ENCODE results near the gene PANX2.

Gene PANX2

GRCh38 chr22:50184004-50184901 lies 13.7 kb downstream of the PANX2 start:
- DNase-seq = no peak

DNA sequence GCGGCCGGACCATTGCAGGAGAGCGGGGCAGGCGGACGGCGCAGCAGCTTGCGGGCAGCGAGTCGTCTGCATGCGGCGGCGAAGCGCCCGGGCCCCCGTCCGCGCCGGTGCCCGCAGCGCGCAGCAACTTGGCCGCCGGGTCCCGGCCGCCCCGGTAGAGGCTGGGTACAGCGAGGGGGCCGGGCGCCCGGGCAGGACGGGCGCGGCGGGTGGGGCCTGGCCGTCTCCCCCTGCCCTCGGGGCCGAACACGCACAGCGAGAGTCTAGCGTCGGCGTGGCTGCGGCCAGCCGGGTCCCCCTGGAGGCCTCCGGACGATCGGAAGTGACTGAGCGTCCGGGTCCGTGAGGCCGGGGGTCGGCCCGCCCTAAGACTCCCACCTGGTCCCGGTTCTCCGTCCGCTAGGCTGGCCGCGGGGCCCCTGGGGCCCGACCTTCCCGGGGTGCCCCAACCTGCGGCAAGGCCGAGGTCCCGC lies 14.4 kb downstream of the PANX2 start:
- no peak for DNase-seq

DNA sequence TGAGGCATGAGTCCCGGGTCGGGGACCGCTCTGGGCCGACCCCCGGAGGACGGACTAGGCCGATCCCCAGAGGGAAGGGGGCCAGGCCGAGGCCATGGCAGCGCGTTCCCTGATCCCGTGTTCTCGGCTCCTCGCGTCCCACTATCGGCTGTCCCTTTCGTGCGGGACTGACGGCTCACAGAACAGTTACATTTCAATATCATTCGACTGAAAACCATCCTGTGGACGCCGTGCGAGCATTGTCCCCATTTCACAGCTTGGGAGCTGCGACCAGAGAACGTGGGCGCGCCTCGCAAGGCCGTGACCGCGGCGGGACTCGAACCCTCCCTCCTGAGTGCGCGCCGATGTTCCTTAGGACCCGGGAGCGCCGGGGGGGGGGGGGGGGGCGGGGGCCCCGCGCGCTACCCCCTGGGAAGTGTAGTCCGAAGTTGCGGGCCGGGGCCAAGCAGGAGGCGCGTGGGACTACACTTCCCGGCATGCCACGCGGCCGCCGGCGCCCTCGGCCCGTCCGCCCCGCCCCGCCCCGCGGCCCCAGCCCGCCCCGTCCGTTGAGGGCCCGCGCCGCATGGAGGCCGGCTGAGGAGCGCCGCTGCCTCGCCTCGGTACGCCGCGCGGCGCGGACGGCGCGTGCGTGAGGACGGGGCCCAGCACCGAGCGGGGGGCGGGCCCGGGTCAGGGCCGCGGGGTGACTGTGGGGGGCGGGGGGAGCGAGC lies 15.0 kb downstream of the PANX2 start, which contains the start of gene TRABD:
TSS of gene TRABD (plus strand) at position 539 of the 713 bp plus-strand sequence. CDS start 7,148 bp downstream, outside the sequence.
- DNase-seq = peak; percentile 87

GRCh38 chr22:50186181-50186714 lies 15.7 kb downstream of the PANX2 start:
- DNase-seq = no peak

GRCh38 chr22:50186761-50187523 lies 16.4 kb downstream of the PANX2 start:
- no peak for DNase-seq

DNA sequence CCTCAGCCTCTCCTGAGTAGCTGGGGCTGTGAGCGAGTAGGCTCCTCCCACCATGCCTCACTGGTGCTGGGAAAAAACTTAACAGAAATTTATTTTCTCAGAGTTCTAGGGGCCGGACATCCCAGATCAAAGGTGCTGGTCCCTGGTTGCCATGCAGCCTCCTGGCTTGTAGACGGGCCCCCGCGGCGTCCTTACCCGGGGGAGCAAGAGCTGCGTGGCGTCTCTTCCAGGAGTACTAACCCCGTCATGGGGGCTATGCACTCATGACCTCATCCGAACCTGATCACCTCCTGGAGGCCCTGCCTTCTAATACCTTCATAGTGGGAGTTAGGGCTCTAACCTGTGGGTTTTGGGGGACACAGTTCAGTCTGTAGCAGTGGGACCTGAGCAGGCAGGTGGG lies 17.8 kb downstream of the PANX2 start:
- DNase-seq = no peak

- DNase-seq = no peak
Measured at GRCh38 chr22:50189184-50189848, 18.8 kb downstream of the PANX2 start.

GRCh38 chr22:50189849-50190181 lies 19.3 kb downstream of the PANX2 start:
- DNase-seq = no peak

GRCh38 chr22:50190182-50190940 lies 19.8 kb downstream of the PANX2 start:
- DNase-seq = peak; percentile 84

DNA sequence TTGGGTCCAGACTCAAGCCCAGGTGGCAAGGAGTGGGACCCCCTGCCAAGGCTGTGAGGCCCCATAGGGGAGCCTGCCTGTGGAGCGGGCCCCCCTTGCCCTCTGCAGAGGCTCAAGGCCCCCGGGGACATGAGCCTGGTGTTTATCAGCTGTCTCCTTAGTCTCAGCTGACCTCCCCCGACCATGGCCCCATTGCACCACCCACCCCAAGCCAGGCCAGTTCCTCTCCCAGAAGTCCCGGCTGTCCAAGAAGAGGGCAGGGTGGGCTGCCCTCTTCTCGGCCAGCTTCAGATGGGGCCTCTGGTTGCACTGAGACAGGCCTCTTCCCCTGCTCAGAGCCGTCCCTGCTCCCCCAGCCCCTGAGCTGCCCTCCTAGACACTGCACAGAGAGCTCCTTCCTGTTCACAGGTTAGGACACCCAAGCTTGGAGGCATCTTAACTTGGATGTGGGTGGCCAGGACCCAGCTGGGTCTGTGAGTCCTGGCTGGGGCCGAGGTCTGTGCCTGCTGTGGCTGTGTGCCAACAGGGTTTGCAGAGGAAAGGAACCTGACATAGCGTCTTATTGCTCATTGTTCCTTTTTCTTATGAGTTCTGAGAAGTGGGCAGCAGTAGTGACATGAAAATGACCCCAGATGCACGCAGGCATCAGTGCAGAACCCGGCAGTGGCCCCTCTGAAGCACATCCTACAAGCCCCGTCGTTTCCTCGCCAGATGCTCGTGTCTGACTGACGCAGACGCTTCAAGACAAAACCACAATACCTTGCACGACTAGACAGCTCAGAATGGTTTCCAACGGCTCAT lies 20.6 kb downstream of the PANX2 start:
- DNase-seq = peak; percentile 91

DNA sequence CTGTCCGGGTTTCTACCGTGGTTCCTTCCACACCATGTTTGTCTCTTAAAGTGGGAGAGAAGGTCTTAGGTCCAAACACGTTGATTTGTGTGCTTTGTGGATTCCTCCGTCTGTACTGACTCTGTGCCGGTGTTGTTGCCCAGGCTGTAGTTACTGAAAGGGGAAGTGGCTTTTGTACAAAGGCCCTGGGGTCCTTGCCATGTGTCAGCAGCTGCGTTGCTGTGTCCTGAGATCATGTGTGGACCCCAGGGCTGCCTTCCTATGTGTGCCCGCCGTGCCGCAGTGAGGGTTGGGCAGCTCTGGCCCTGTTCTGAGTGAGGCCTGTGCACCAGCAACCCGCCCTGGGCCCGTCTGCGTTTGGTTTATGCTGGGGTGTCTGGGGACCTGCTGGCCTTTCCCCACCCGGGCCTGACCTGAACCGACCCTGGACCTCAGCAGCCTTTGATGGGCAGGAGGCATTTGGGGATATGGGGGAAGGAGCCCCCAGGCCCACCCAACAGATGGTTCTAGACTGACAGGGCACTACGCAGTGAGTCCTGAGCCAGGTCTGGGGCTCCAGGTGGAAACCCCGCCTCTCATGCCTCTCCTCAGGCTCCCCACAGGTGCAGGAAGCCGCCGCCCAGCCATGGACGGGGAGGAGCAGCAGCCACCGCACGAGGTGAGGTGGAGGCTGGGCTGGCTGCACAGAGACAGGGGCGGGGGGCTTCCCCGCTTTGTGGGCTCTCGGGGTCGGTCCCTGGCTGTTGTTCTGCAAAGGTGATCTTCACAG lies 22.1 kb downstream of the PANX2 start:
- peak; percentile 67 for DNase-seq

- no peak for DNase-seq
Measured at GRCh38 chr22:50193621-50194020, 23.1 kb downstream of the PANX2 start.

DNA sequence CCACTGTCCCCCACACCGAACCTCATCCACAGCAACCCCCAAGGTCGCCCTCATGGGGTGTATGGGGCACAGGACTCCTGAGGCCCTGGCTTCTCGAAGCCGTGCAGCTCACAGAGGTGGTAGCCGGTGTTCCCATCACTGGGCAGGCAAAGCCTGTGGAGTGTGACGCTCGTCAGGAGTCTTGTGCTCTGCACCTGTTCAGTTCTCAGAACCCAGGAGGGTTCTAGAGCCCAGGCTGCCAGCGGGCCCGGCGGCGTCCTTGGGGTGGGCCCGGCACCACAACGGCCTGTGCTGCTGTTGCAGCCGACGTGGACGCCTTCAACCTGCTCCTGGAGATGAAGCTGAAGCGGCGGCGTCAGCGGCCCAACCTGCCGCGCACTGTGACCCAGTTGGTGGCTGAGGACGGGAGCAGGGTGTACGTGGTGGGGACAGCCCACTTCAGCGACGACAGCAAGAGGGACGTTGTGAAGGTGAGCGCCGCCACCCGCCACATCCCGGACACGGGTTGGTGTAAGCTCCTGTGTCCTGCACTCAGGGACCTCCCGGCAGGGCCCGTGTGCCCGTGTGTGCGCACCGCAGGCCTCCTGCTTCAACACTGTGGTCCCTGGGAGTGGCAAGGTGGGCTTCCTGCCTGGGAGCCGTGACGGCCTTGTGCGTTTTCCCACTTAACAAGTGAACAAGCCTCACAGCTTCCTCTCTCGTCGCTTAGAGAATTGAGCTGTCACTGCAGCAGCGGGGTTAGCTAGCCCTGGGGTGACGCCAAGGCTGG lies 23.7 kb downstream of the PANX2 start:
- no peak for DNase-seq

- DNase-seq = no peak
Measured at GRCh38 chr22:50196256-50196655, 25.7 kb downstream of the PANX2 start.

GRCh38 chr22:50197000-50197800 lies 26.7 kb downstream of the PANX2 start:
- DNase-seq = no peak

- no peak for DNase-seq
Measured at GRCh38 chr22:50197856-50198623, 27.5 kb downstream of the PANX2 start.

DNA sequence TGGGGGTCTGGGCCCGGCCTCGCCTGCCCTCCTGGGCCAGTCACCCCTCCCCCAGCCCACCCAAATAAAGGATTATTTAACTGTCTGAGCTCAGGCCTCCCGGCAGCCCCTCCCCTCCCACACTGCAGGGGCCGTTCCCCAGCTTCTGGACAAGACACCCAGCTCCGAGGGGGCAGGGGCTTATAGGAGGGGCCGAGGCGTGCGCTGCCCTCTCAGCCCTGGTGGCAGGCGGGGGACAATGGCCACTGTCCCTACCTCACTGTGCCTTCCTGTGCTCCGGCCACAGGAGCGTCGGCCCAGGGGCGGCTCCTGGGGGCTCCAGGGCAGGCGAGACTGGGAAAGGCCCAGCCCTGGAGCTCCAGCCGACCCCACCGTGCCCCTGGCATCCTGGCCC lies 28.1 kb downstream of the PANX2 start:
- DNase-seq = no peak

Data from central memory CD4-positive, alpha-beta T cell (primary cell).